Endodermal cell (in vitro differentiated cells): ENCODE data around the gene CNST. TPM values are rescaled to one million over a fixed set of nuclear protein-coding genes. Genes with fewer than 3 reads are reported as not detected.

Experiments
- total RNA-seq, 2 donors: library from RNA; stranded (reverse); fragmentation: NEBNext Ultra II Directional in 1 of 2; extraction: Animal tissue kit (Norgen Biotek cat#: 25700) in 1 of 2; gene quantifications; 2 replicates in 1 of 2; 3 replicates in 1 of 2; pipeline ENCODE4 v1.2.1, GENCODE V29; 2021

CNST gene
- total RNA-seq, 2 donors from 2014 or later: 14.7 to 20.3 TPM

Other genes starting within 250 kb of the CNST start
- gene SMYD3, start 59.2 kb upstream of the CNST start, total RNA-seq: 10 to 100 TPM; 32.3 to 45.8 TPM
- 10 to 100 TPM; 13.2 to 13.7 TPM for gene TFB2M, start 195 bp upstream of the CNST start, total RNA-seq
- 10 to 100 TPM; 25.1 to 28.9 TPM for gene SCCPDH, start 158.0 kb downstream of the CNST start, total RNA-seq